Naive thymus-derived CD4-positive, alpha-beta T cell (primary cell): Measurements from ENCODE around the gene DAPK1. TPM values are rescaled to one million over a fixed set of nuclear protein-coding genes. Genes with fewer than 3 reads are reported as not detected.

Experiments used
- ATAC-seq: fragments of 150-1000 bp; cut with Tn5 transposase; 2 replicates; pipeline ENCODE4 v1.10.0; 2021; ENCODE audit warnings: mild to moderate bottlenecking, moderate library complexity
- CTCF ChIA-PET: fragments of 350-600 bp; sonication (Branson Sonifier 250); formaldehyde crosslinking; loops from one replicate; lab custom pipeline; 2021; ENCODE audit warnings: antibody characterized with exemption; lab: Charles Lee
- POLR2A ChIA-PET: fragments of 350-600 bp; sonication (Branson Sonifier 250); formaldehyde crosslinking; loops from one replicate; lab custom pipeline; 2021; ENCODE audit warnings: antibody characterized with exemption, inconsistent platforms; lab: Charles Lee
- DNase-seq, 9 donors: peaks; one replicate each; pipeline versions ENCODE4 v3.0.0 to v3.0.0-alpha.2; 2020 to 2022; ENCODE audit warnings: mixed read lengths in 1 of 9
- H3K27ac ChIP-seq: one replicate; pipeline ENCODE4 v1.7.0; 2013; ENCODE audit warnings: mild to moderate bottlenecking, low read depth, low read length, moderate library complexity
- H3K27me3 ChIP-seq, 2 donors: one replicate each; pipeline ENCODE4 v1.7.0; 2013; ENCODE audit warnings: low read length in 2 of 2, mild to moderate bottlenecking in 2 of 2, moderate library complexity in 2 of 2; ENCODE audit not compliant: control insufficient read depth in 2 of 2, insufficient read depth in 2 of 2
- H3K36me3 ChIP-seq, 3 experiments: 1 replicate in 2 of 3; 2 replicates in 1 of 3; pipeline ENCODE4 v1.7.0; 2013; ENCODE audit warnings: low read length in 3 of 3, mild to moderate bottlenecking in 3 of 3, moderate library complexity in 1 of 3; ENCODE audit not compliant: insufficient read depth in 3 of 3, control insufficient read depth in 2 of 3
- H3K4me1 ChIP-seq, 2 donors: one replicate each; pipeline ENCODE4 v1.7.0; 2013; ENCODE audit warnings: low read length in 2 of 2, mild to moderate bottlenecking in 2 of 2, moderate library complexity in 1 of 2; ENCODE audit not compliant: control insufficient read depth in 2 of 2, insufficient read depth in 2 of 2
- H3K4me3 ChIP-seq: 2 replicates; pipeline ENCODE4 v1.7.0; 2013; ENCODE audit warnings: mild to moderate bottlenecking, low read length
- H3K9me3 ChIP-seq, 3 experiments: 1 replicate in 2 of 3; 2 replicates in 1 of 3; pipeline ENCODE4 v1.7.0; 2013; ENCODE audit warnings: low read length in 3 of 3; ENCODE audit not compliant: control insufficient read depth in 2 of 3
- H3K27ac Mint-ChIP-seq, 9 donors: one replicate each; pipeline ENCODE4 v1.8.0; 2020 to 2022; ENCODE audit warnings: mixed read lengths in 9 of 9, mild to moderate bottlenecking in 8 of 9, moderate library complexity in 5 of 9, inconsistent platforms in 2 of 9
- H3K27me3 Mint-ChIP-seq, 5 donors: one replicate each; pipeline ENCODE4 v1.8.0; 2021 to 2022; ENCODE audit warnings: mixed read lengths in 5 of 5, mild to moderate bottlenecking in 1 of 5
- H3K36me3 Mint-ChIP-seq, 5 donors: one replicate each; pipeline ENCODE4 v1.8.0; 2020 to 2022; ENCODE audit warnings: mixed read lengths in 5 of 5, mild to moderate bottlenecking in 3 of 5, inconsistent platforms in 1 of 5
- H3K4me1 Mint-ChIP-seq, 7 donors: one replicate each; pipeline ENCODE4 v1.8.0; 2020 to 2022; ENCODE audit warnings: mixed read lengths in 7 of 7, mild to moderate bottlenecking in 3 of 7, inconsistent platforms in 1 of 7
- H3K4me3 Mint-ChIP-seq, 10 donors: one replicate each; pipeline ENCODE4 v1.8.0; 2020 to 2022; ENCODE audit warnings: mild to moderate bottlenecking in 10 of 10, mixed read lengths in 10 of 10, moderate library complexity in 6 of 10, inconsistent platforms in 2 of 10
- H3K9me3 Mint-ChIP-seq, 11 donors: one replicate each; pipeline ENCODE4 v1.8.0; 2020 to 2022; ENCODE audit warnings: mixed read lengths in 11 of 11, mild to moderate bottlenecking in 4 of 11, inconsistent platforms in 1 of 11, moderate library complexity in 1 of 11
- intact Hi-C, 2 donors: fragments of 100-400 bp; cut with micrococcal nuclease; formaldehyde crosslinking; loops; one replicate each; pipeline ENCODE4 v1.15.1; 2023
- polyA plus RNA-seq, 2 donors: library from polyadenylated mRNA; unstranded; fragments of 300-500 nt; fragmentation: Illumina TruSeq; gene quantifications; one replicate each; pipeline ENCODE4 v1.2.3, GENCODE V29; 2021
- total RNA-seq, 6 experiments: library from RNA in 5 of 6; stranded (reverse) in 5 of 6; gene quantifications; 1 replicate in 5 of 6; 2 replicates in 1 of 6; pipeline ENCODE4 v1.2.3 and lab custom pipeline; 2021 to 2026

Gene DAPK1
- total and polyA plus RNA-seq, 7 experiments from 2014 or later, result 0.20 to 44.8 (median 1.9) TPM

DNA sequence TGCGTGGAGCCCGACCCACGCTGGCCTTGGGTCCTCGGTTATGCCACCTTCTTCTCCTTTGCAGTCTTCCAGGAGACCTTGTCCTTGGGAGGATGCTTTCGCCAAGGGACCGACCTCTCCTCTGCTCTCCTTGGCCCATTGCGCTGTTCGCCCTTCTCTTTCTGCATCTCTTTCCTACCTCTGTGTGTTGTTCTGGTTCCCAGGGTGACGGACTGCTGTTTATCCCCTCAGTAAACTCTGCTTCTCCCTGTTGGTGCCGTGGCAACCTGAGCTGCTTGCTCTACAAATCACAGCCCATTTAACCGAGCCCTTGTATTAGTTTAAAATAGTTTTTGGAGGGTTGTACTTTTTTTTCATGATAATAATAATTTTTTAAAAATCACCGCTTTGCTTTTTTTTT is 97.9 kb downstream of the DAPK1 start:
- Mint-ChIP-seq H3K27ac (no peak overlapping the region), H3K4me1 (peaks cover 0 to 4% (median 0%) of the 10 kb centered on the region in 7 donors), H3K36me3 (no peaks in the 10 kb centered on the region), H3K9me3 (no peaks in the 10 kb centered on the region), H3K4me3 (no peak overlapping the region), H3K27me3 (peaks cover 6 to 15% (median 7%) of the 10 kb centered on the region in 5 donors)
- H3K4me3 ChIP-seq, result no peak overlapping the region
- POLR2A ChIA-PET, result no interaction called here
- DNase-seq (no peak), ATAC-seq (no peak)
- H3K27ac ChIP-seq, result no peak overlapping the region
- intact Hi-C loops, result no loop called here
- no peaks in the 10 kb centered on the region for H3K4me1 ChIP-seq
- H3K27me3 ChIP-seq, result no peaks in the 10 kb centered on the region
- no peaks in the 10 kb centered on the region for H3K9me3 ChIP-seq
- CTCF ChIA-PET, result interaction anchor here (0.6 kb wide), 1 partner anchor 9 kb away, joined by 3 read pairs; no protein-coding TSS in a partner anchor
- H3K36me3 ChIP-seq, result no peaks in the 10 kb centered on the region

- Mint-ChIP-seq H3K27ac (no peak overlapping the region), H3K27me3 (peaks cover 6 to 22% (median 7%) of the 10 kb centered on the region in 5 donors), H3K9me3 (no peaks in the 10 kb centered on the region), H3K4me3 (no peak overlapping the region), H3K36me3 (no peaks in the 10 kb centered on the region), H3K4me1 (peaks cover 0 to 4% (median 0%) of the 10 kb centered on the region in 7 donors)
- intact Hi-C loops, result no loop called here
- no peaks in the 10 kb centered on the region for H3K27me3 ChIP-seq
- no peaks in the 10 kb centered on the region for H3K36me3 ChIP-seq
- H3K9me3 ChIP-seq, result no peaks in the 10 kb centered on the region
- ChIA-PET POLR2A (no interaction called here), CTCF (interaction anchor here (0.6 kb wide), 1 partner anchor 1586 kb away, joined by 3 read pairs; no protein-coding TSS in a partner anchor)
- H3K4me3 ChIP-seq, result no peak overlapping the region
- no peak overlapping the region for H3K27ac ChIP-seq
- ATAC-seq, result no peak
- DNase-seq, result no peak
- no peaks in the 10 kb centered on the region for H3K4me1 ChIP-seq
Measured at GRCh38 chr9:87596862-87597261, 99.2 kb downstream of the DAPK1 start.

DNA sequence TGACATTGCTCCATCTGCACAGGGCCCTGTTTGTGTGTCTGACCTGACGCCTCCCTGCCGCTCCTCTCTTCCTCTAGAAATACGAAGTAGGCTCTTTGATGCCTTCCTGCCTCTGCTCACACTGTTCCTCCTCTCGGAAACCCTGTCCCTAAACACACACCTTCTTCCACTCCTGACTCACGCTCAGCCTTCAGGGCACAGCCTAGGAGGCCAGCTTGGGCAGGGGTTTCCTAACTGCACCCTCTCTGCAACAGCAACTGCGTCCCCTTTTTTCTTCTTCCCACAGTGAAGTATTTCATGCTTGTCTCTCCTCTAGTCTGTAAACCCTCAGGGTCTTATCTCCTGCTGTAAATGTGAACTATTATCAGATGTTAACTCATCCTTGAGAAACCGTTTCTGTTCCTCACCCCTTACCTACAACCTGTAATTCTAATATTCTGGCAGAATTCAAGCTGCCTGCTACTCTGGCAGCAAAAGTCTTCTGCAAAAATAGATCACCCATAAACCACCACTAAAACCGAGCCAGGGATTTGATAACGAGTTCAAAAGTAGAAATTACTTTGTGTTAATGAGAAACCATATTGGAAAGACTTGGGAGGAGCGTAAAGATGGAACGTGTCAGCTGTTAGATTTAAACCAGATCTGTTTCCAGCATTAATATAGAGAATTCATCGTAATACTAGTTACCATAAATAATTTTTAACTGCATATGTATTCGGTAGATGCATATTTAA is 100.2 kb downstream of the DAPK1 start:
- Mint-ChIP-seq H3K27ac (no peak overlapping the region), H3K27me3 (peaks cover 6 to 32% (median 9%) of the 10 kb centered on the region in 5 donors), H3K36me3 (no peaks in the 10 kb centered on the region), H3K9me3 (no peaks in the 10 kb centered on the region), H3K4me1 (peaks cover 0 to 4% (median 0%) of the 10 kb centered on the region in 7 donors), H3K4me3 (no peak overlapping the region)
- ChIA-PET POLR2A (no interaction called here), CTCF (no interaction called here)
- ATAC-seq, result no peak
- Histone ChIP-seq H3K27ac (no peak overlapping the region), H3K4me3 (no peak overlapping the region), H3K36me3 (no peaks in the 10 kb centered on the region), H3K9me3 (no peaks in the 10 kb centered on the region), H3K27me3 (no peaks in the 10 kb centered on the region), H3K4me1 (no peaks in the 10 kb centered on the region)
- intact Hi-C loops, result no loop called here
- no peak for DNase-seq

- Histone ChIP-seq H3K27ac (no peak overlapping the region), H3K9me3 (no peaks in the 10 kb centered on the region), H3K36me3 (no peaks in the 10 kb centered on the region), H3K4me3 (no peak overlapping the region), H3K4me1 (peaks cover 0 to 4% of the 10 kb centered on the region in 2 donors), H3K27me3 (no peaks in the 10 kb centered on the region)
- peaks cover 9 to 51% (median 25%) of the 10 kb centered on the region in 5 donors for H3K27me3 Mint-ChIP-seq
- no peak for DNase-seq
- intact Hi-C loops, result no loop called here
- H3K9me3 Mint-ChIP-seq, result no peaks in the 10 kb centered on the region
- ChIA-PET CTCF (no interaction called here), POLR2A (no interaction called here)
- ATAC-seq, result no peak
- H3K4me3 Mint-ChIP-seq, result no peak overlapping the region
- H3K36me3 Mint-ChIP-seq, result no peaks in the 10 kb centered on the region
- H3K27ac Mint-ChIP-seq, result no peak overlapping the region
- H3K4me1 Mint-ChIP-seq, result peaks cover 0 to 15% (median 7%) of the 10 kb centered on the region in 7 donors
Measured at GRCh38 chr9:87599901-87600610, 102.4 kb downstream of the DAPK1 start.

- Histone ChIP-seq H3K4me1 (peaks cover 0 to 8% of the 10 kb centered on the region in 2 donors), H3K27me3 (no peaks in the 10 kb centered on the region), H3K9me3 (no peaks in the 10 kb centered on the region), H3K27ac (no peak overlapping the region), H3K36me3 (no peaks in the 10 kb centered on the region), H3K4me3 (no peak overlapping the region)
- no peak overlapping the region for H3K27ac Mint-ChIP-seq
- intact Hi-C loops, result no loop called here
- ChIA-PET CTCF (no interaction called here), POLR2A (no interaction called here)
- ATAC-seq (peak; percentile 88), DNase-seq (no peak)
- no peaks in the 10 kb centered on the region for H3K36me3 Mint-ChIP-seq
- H3K9me3 Mint-ChIP-seq, result no peaks in the 10 kb centered on the region
- H3K4me1 Mint-ChIP-seq, result peaks cover 5 to 22% (median 13%) of the 10 kb centered on the region in 7 donors
- H3K4me3 Mint-ChIP-seq, result no peak overlapping the region
- H3K27me3 Mint-ChIP-seq, result peaks cover 15 to 63% (median 31%) of the 10 kb centered on the region in 5 donors
Measured at GRCh38 chr9:87601176-87601575, 103.5 kb downstream of the DAPK1 start.

GRCh38 chr9:87601595-87601994 is 103.9 kb downstream of the DAPK1 start:
- Histone ChIP-seq H3K4me1 (peaks cover 0 to 8% of the 10 kb centered on the region in 2 donors), H3K4me3 (no peak overlapping the region), H3K9me3 (no peaks in the 10 kb centered on the region), H3K27me3 (no peaks in the 10 kb centered on the region), H3K36me3 (no peaks in the 10 kb centered on the region), H3K27ac (no peak overlapping the region)
- no peak overlapping the region for H3K4me3 Mint-ChIP-seq
- ATAC-seq (no peak), DNase-seq (no peak)
- H3K27ac Mint-ChIP-seq, result no peak overlapping the region
- intact Hi-C loops, result no loop called here
- H3K27me3 Mint-ChIP-seq, result peaks cover 15 to 63% (median 31%) of the 10 kb centered on the region in 5 donors
- ChIA-PET CTCF (no interaction called here), POLR2A (no interaction called here)
- H3K36me3 Mint-ChIP-seq, result no peaks in the 10 kb centered on the region
- peaks cover 5 to 22% (median 13%) of the 10 kb centered on the region in 7 donors for H3K4me1 Mint-ChIP-seq
- H3K9me3 Mint-ChIP-seq, result no peaks in the 10 kb centered on the region
